ENCODE data around the gene ACCS.

DNA sequence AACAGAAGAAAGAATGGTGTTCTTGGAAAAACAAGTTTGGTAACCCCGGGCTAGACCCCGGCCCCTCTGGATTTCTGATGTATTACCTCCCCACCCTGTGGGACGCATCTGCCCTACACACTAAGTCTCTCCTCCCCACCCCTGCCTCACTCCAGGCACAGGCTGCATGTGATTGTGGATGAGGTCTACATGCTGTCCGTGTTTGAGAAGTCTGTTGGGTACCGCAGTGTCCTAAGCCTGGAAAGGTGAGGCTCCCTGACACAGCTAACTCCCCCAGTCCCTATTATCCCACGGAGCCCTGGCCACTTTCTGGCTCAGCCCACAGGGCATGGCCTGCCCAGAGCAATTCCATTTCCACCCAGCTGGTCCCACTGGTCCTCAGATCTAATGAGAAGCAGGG lies 13.3 kb downstream of the ACCS start:
- TF ChIP-seq CTCF (IDR thresholded peaks at IDR 0.05; ENCODE audit: low read depth, low read length, poor library complexity, severe bottlenecking) (no peak), EZH2phosphoT487 (IDR thresholded peaks at IDR 0.05; ENCODE audit: borderline replicate concordance, low read length) (no peak)
